Measurements from ENCODE around the gene HGD.
A peak's percentile ranks its signal among the peaks of the same experiment; 100 is the strongest.
"Not testable (repeated sequence)": the region's sequence is repeated elsewhere in the genome, so short reads cannot be mapped to it uniquely, and the experiment has no call there.

HGD gene

DNA sequence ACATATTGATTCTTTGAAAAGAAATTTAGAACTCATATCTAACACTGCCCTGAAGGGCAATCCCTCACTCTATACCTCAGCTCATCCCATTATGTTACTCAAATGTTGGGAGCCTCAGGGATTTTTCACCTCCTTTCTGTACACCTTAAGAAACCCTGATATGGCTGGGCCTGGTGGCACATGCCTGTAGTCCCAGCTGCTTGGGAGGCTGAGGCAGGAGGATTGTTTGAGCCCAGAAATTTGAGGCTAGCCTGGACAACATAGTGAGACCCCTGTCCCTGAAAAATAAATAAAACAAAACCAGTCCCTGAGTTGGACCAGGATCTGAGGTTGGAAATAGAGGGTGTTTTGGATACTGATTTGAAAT is 58.3 kb downstream of the HGD start:
- TF ChIP-seq, protein P1, sequence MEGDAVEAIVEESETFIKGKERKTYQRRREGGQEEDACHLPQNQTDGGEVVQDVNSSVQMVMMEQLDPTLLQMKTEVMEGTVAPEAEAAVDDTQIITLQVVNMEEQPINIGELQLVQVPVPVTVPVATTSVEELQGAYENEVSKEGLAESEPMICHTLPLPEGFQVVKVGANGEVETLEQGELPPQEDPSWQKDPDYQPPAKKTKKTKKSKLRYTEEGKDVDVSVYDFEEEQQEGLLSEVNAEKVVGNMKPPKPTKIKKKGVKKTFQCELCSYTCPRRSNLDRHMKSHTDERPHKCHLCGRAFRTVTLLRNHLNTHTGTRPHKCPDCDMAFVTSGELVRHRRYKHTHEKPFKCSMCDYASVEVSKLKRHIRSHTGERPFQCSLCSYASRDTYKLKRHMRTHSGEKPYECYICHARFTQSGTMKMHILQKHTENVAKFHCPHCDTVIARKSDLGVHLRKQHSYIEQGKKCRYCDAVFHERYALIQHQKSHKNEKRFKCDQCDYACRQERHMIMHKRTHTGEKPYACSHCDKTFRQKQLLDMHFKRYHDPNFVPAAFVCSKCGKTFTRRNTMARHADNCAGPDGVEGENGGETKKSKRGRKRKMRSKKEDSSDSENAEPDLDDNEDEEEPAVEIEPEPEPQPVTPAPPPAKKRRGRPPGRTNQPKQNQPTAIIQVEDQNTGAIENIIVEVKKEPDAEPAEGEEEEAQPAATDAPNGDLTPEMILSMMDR (IDR thresholded peaks at IDR 0.05; ENCODE audit: low read depth, low read length, missing control alignments) = no peak
- no peak for DNase-seq (ENCODE audit: extremely low read depth, low read depth)
- H3K4me3 ChIP-seq (replicated peaks; ENCODE audit: low read depth, low read length) = no peak overlapping the region

- peak; percentile 67 for DNase-seq (ENCODE audit: extremely low read depth, low read depth)
- no peak overlapping the region for H3K4me3 ChIP-seq (replicated peaks; ENCODE audit: low read depth, low read length)
- TF ChIP-seq, protein P1 (IDR thresholded peaks at IDR 0.05; ENCODE audit: low read depth, low read length, missing control alignments) = peak; percentile 60
Observed at GRCh38 chr3:120622870-120623726, 58.9 kb downstream of the HGD start.

DNA sequence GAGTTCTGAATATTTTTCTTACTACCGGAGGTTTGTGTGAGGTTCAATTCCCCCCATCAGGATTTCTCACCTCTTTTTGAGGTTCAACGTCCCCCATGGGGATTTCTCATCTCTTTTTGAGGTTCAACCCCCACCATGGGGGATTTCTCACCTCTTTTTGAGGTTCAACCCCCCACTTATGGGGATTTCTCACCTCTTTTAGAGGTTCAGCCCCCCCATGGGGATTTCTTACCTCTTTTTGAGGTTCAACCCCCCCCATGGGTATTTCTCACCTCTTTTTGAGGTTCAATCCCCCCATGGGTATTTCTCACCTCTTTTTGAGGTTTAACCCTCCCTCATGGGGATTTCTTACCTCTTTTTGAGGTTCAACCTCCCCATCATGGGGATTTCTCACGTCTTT is 59.6 kb downstream of the HGD start:
- TF ChIP-seq, protein P1 (IDR thresholded peaks at IDR 0.05; ENCODE audit: low read depth, low read length, missing control alignments) = no peak
- no peak overlapping the region for H3K4me3 ChIP-seq (replicated peaks; ENCODE audit: low read depth, low read length)
- DNase-seq (ENCODE audit: extremely low read depth, low read depth) = no peak

GRCh38 chr3:120616745-120617144 is 65.3 kb downstream of the HGD start:
- not testable (repeated sequence) for DNase-seq (ENCODE audit: extremely low read depth, low read depth); H3K4me3 ChIP-seq (replicated peaks; ENCODE audit: low read depth, low read length)

GRCh38 chr3:120615847-120616609 is 66.0 kb downstream of the HGD start:
- H3K4me3 ChIP-seq (replicated peaks; ENCODE audit: low read depth, low read length) = no peak overlapping the region
- DNase-seq (ENCODE audit: extremely low read depth, low read depth) = peak; percentile 45
- TF ChIP-seq, protein P1 (IDR thresholded peaks at IDR 0.05; ENCODE audit: low read depth, low read length, missing control alignments) = no peak

DNA sequence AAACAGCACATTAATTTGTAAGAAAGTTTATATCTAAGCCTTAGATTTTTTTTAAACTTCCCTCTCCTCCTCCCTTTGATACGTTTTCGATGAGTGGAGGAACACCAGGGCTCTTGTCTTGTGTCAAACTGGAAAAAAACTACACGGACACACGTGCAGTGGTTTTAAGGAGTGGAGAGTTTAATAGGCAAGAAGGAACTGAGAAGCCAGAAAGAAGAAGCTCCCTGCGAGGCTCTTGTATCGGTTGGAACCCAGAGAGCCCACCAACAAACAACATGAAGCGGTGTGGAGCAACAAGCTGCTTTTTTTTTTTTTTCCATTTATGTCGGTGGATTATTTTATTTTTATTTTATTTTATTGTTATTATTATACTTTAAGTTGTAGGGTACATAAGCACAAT is 67.3 kb downstream of the HGD start:
- DNase-seq (ENCODE audit: extremely low read depth, low read depth) = no peak
- no peak overlapping the region for H3K4me3 ChIP-seq (replicated peaks; ENCODE audit: low read depth, low read length)
- TF ChIP-seq, protein P1 (IDR thresholded peaks at IDR 0.05; ENCODE audit: low read depth, low read length, missing control alignments) = no peak

DNA sequence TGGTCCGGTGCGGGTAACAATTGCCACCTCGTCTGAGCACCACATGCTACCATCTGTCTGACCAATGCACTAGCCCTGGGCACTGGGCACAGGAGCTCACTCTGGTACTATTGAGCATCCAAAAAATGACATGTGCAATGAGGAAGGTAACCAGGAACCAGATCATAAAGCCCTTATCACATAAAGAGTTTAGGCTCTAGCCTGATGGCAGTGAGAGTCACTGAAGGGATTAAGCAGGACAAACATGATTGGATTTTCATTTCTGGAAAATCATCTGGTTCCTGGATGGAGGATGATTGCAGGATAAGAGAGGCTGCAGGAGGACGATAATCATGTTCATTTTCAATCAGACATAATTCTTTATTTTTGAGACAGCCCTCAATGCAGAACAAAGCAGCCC is 73.5 kb downstream of the HGD start:
- DNase-seq (ENCODE audit: extremely low read depth, low read depth) = no peak

More for the DNA sequence above, 73.5 kb downstream of the HGD start:
- H3K4me3 ChIP-seq (replicated peaks; ENCODE audit: low read depth, low read length) = no peak overlapping the region
- TF ChIP-seq, protein P1 (IDR thresholded peaks at IDR 0.05; ENCODE audit: low read depth, low read length, missing control alignments) = no peak

Measured in HFF-Myc (cell line).